WTC11 (cell line): ENCODE results near the gene SEPTIN14.

Source experiments
- CTCF ChIP-seq: fragments of 200-600 bp; IDR thresholded peaks from 2 replicates; pipeline ENCODE4 v1.8.0; 2022; ENCODE audit warnings: antibody characterized with exemption
- E2F5 ChIP-seq: sonication (generic); formaldehyde crosslinking; IDR thresholded peaks from 2 replicates; pipeline ENCODE4 v1.8.1; 2022; ENCODE audit warnings: mild to moderate bottlenecking, moderate library complexity, missing genetic modification reagents
- PREB ChIP-seq: sonication (generic); formaldehyde crosslinking; IDR thresholded peaks from 2 replicates; pipeline ENCODE4 v1.8.1; 2022; ENCODE audit warnings: mild to moderate bottlenecking, missing genetic modification reagents, moderate library complexity, borderline replicate concordance
- ZNF263 ChIP-seq: sonication (generic); formaldehyde crosslinking; IDR thresholded peaks from 2 replicates; pipeline ENCODE4 v1.8.1; 2022; ENCODE audit warnings: low read depth, mild to moderate bottlenecking, moderate library complexity, missing genetic modification reagents
- ZNF281 ChIP-seq: sonication (generic); formaldehyde crosslinking; IDR thresholded peaks from 2 replicates; pipeline ENCODE4 v1.8.0; 2023; ENCODE audit warnings: mild to moderate bottlenecking, missing genetic modification reagents

- no peak for TF ChIP-seq CTCF
- no peak for TF ChIP-seq ZNF263 (CRISPR knock-in tag)
- TF ChIP-seq PREB (CRISPR knock-in tag) = no peak
- TF ChIP-seq ZNF281 = no peak
- TF ChIP-seq E2F5 (CRISPR knock-in tag) = no peak
These were observed 43.9 kb downstream of the SEPTIN14 start for GRCh38 chr7:55818686-55819085.
